Measurements from ENCODE around the gene RAB33B.

- TF ChIP-seq, protein P1, sequence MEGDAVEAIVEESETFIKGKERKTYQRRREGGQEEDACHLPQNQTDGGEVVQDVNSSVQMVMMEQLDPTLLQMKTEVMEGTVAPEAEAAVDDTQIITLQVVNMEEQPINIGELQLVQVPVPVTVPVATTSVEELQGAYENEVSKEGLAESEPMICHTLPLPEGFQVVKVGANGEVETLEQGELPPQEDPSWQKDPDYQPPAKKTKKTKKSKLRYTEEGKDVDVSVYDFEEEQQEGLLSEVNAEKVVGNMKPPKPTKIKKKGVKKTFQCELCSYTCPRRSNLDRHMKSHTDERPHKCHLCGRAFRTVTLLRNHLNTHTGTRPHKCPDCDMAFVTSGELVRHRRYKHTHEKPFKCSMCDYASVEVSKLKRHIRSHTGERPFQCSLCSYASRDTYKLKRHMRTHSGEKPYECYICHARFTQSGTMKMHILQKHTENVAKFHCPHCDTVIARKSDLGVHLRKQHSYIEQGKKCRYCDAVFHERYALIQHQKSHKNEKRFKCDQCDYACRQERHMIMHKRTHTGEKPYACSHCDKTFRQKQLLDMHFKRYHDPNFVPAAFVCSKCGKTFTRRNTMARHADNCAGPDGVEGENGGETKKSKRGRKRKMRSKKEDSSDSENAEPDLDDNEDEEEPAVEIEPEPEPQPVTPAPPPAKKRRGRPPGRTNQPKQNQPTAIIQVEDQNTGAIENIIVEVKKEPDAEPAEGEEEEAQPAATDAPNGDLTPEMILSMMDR (IDR thresholded peaks at IDR 0.05), result no peak
- no peak for TF ChIP-seq POLR2A (IDR thresholded peaks at IDR 0.05)
Observed at GRCh38 chr4:139501927-139502899, 48.3 kb downstream of the RAB33B start.
